ENCODE data around the gene MRPL38. TPM values are rescaled to one million over a fixed set of nuclear protein-coding genes. Genes with fewer than 3 reads are reported as not detected.

Gene MRPL38
- total and polyA plus RNA-seq, 2 of the 8 experiments (the other 6 are each of a cell fraction or from before 2014, with no cell fraction given): 78.4 to 125 TPM

Other genes starting within 250 kb of the MRPL38 start
- gene RECQL5, start 237.7 kb downstream of the MRPL38 start, total RNA-seq (2021; fragmentation: NEBNext Ultra II Directional; extraction: Animal tissue kit (Norgen Biotek cat#: 25700)): 40.7 and 41.1 TPM in 2 replicates
- gene RECQL5, start 237.7 kb downstream of the MRPL38 start, polyA plus RNA-seq (2011; rRNA removed): 15.1 and 34.9 TPM in 2 replicates
- gene SAP30BP, start 237.5 kb downstream of the MRPL38 start, total RNA-seq (2021; fragmentation: NEBNext Ultra II Directional; extraction: Animal tissue kit (Norgen Biotek cat#: 25700)): 79.9 and 81.5 TPM in 2 replicates
- gene SAP30BP, start 237.5 kb downstream of the MRPL38 start, polyA plus RNA-seq (2011; rRNA removed): 63.3 and 82.1 TPM in 2 replicates
- gene ITGB4, start 183.4 kb downstream of the MRPL38 start, total RNA-seq (2021; fragmentation: NEBNext Ultra II Directional; extraction: Animal tissue kit (Norgen Biotek cat#: 25700)): 5.4 and 5.6 TPM in 2 replicates
- gene ITGB4, start 183.4 kb downstream of the MRPL38 start, polyA plus RNA-seq (2011; rRNA removed): 5.2 and 8.4 TPM in 2 replicates
- 31.0 and 34.1 TPM in 2 replicates for gene GALK1, start 139.7 kb downstream of the MRPL38 start, total RNA-seq (2021; fragmentation: NEBNext Ultra II Directional; extraction: Animal tissue kit (Norgen Biotek cat#: 25700))
- gene GALK1, start 139.7 kb downstream of the MRPL38 start, polyA plus RNA-seq (2011; rRNA removed): 47.9 and 65.5 TPM in 2 replicates
- 33.0 and 33.3 TPM in 2 replicates for gene UNK, start 120.1 kb downstream of the MRPL38 start, total RNA-seq (2021; fragmentation: NEBNext Ultra II Directional; extraction: Animal tissue kit (Norgen Biotek cat#: 25700))
- gene UNK, start 120.1 kb downstream of the MRPL38 start, polyA plus RNA-seq (2011; rRNA removed): 24.2 and 28.9 TPM in 2 replicates
- 7.5 and 8.4 TPM in 2 replicates for gene UNC13D, start 60.5 kb downstream of the MRPL38 start, total RNA-seq (2021; fragmentation: NEBNext Ultra II Directional; extraction: Animal tissue kit (Norgen Biotek cat#: 25700))
- 3.6 and 5.2 TPM in 2 replicates for gene UNC13D, start 60.5 kb downstream of the MRPL38 start, polyA plus RNA-seq (2011; rRNA removed)
- gene WBP2, start 49.5 kb downstream of the MRPL38 start, total RNA-seq (2021; fragmentation: NEBNext Ultra II Directional; extraction: Animal tissue kit (Norgen Biotek cat#: 25700)): 61.8 and 71.2 TPM in 2 replicates
- 48.2 and 72.0 TPM in 2 replicates for gene WBP2, start 49.5 kb downstream of the MRPL38 start, polyA plus RNA-seq (2011; rRNA removed)
- gene TRIM47, start 26.3 kb downstream of the MRPL38 start, total RNA-seq (2021; fragmentation: NEBNext Ultra II Directional; extraction: Animal tissue kit (Norgen Biotek cat#: 25700)): 5.1 and 6.4 TPM in 2 replicates
- 6.3 and 11.6 TPM in 2 replicates for gene TRIM47, start 26.3 kb downstream of the MRPL38 start, polyA plus RNA-seq (2011; rRNA removed)
- 47.7 and 48.6 TPM in 2 replicates for gene TRIM65, start 7.9 kb downstream of the MRPL38 start, total RNA-seq (2021; fragmentation: NEBNext Ultra II Directional; extraction: Animal tissue kit (Norgen Biotek cat#: 25700))
- gene TRIM65, start 7.9 kb downstream of the MRPL38 start, polyA plus RNA-seq (2011; rRNA removed): 21.2 and 25.6 TPM in 2 replicates
- 13.1 and 13.8 TPM in 2 replicates for gene FBF1, start 36.2 kb upstream of the MRPL38 start, total RNA-seq (2021; fragmentation: NEBNext Ultra II Directional; extraction: Animal tissue kit (Norgen Biotek cat#: 25700))
- 8.1 and 12.5 TPM in 2 replicates for gene FBF1, start 36.2 kb upstream of the MRPL38 start, polyA plus RNA-seq (2011; rRNA removed)
- 27.4 and 30.4 TPM in 2 replicates for gene ACOX1, start 74.3 kb upstream of the MRPL38 start, total RNA-seq (2021; fragmentation: NEBNext Ultra II Directional; extraction: Animal tissue kit (Norgen Biotek cat#: 25700))
- 10.2 and 10.5 TPM in 2 replicates for gene ACOX1, start 74.3 kb upstream of the MRPL38 start, polyA plus RNA-seq (2011; rRNA removed)
- 15.9 and 17.6 TPM in 2 replicates for gene TEN1, start 74.4 kb upstream of the MRPL38 start, total RNA-seq (2021; fragmentation: NEBNext Ultra II Directional; extraction: Animal tissue kit (Norgen Biotek cat#: 25700))
- 18.7 and 24.5 TPM in 2 replicates for gene TEN1, start 74.4 kb upstream of the MRPL38 start, polyA plus RNA-seq (2011; rRNA removed)
- 7.4 and 10.0 TPM in 2 replicates for gene CDK3, start 96.0 kb upstream of the MRPL38 start, total RNA-seq (2021; fragmentation: NEBNext Ultra II Directional; extraction: Animal tissue kit (Norgen Biotek cat#: 25700))
- gene CDK3, start 96.0 kb upstream of the MRPL38 start, polyA plus RNA-seq (2011; rRNA removed): 14.6 and 20.1 TPM in 2 replicates
- 0.75 and 0.99 TPM in 2 replicates for gene EVPL, start 122.4 kb upstream of the MRPL38 start, total RNA-seq (2021; fragmentation: NEBNext Ultra II Directional; extraction: Animal tissue kit (Norgen Biotek cat#: 25700))
- 0.20 and 0.35 TPM in 2 replicates for gene EVPL, start 122.4 kb upstream of the MRPL38 start, polyA plus RNA-seq (2011; rRNA removed)
- gene SRP68, start 167.6 kb upstream of the MRPL38 start, total RNA-seq (2021; fragmentation: NEBNext Ultra II Directional; extraction: Animal tissue kit (Norgen Biotek cat#: 25700)): 83.5 and 84.6 TPM in 2 replicates
- 50.0 and 57.7 TPM in 2 replicates for gene SRP68, start 167.6 kb upstream of the MRPL38 start, polyA plus RNA-seq (2011; rRNA removed)
- gene GALR2, start 169.9 kb upstream of the MRPL38 start, total RNA-seq (2021; fragmentation: NEBNext Ultra II Directional; extraction: Animal tissue kit (Norgen Biotek cat#: 25700)): 0.86 and 1.0 TPM in 2 replicates
- 2.2 and 2.5 TPM in 2 replicates for gene GALR2, start 169.9 kb upstream of the MRPL38 start, polyA plus RNA-seq (2011; rRNA removed)
- gene ZACN, start 174.3 kb upstream of the MRPL38 start, total RNA-seq (2021; fragmentation: NEBNext Ultra II Directional; extraction: Animal tissue kit (Norgen Biotek cat#: 25700)): 0.26 TPM in 1 of 2 replicates, not detected in the other
- gene ZACN, start 174.3 kb upstream of the MRPL38 start, polyA plus RNA-seq (2011; rRNA removed): not detected in 2 replicates
- gene EXOC7, start 198.9 kb upstream of the MRPL38 start, total RNA-seq (2021; fragmentation: NEBNext Ultra II Directional; extraction: Animal tissue kit (Norgen Biotek cat#: 25700)): 92.6 and 95.3 TPM in 2 replicates
- gene EXOC7, start 198.9 kb upstream of the MRPL38 start, polyA plus RNA-seq (2011; rRNA removed): 77.1 and 83.3 TPM in 2 replicates
- gene FOXJ1, start 236.4 kb upstream of the MRPL38 start, total RNA-seq (2021; fragmentation: NEBNext Ultra II Directional; extraction: Animal tissue kit (Norgen Biotek cat#: 25700)): 4.9 and 5.4 TPM in 2 replicates
- 4.6 and 4.7 TPM in 2 replicates for gene FOXJ1, start 236.4 kb upstream of the MRPL38 start, polyA plus RNA-seq (2011; rRNA removed)